ENCODE data around the gene ZNF586.

DNA sequence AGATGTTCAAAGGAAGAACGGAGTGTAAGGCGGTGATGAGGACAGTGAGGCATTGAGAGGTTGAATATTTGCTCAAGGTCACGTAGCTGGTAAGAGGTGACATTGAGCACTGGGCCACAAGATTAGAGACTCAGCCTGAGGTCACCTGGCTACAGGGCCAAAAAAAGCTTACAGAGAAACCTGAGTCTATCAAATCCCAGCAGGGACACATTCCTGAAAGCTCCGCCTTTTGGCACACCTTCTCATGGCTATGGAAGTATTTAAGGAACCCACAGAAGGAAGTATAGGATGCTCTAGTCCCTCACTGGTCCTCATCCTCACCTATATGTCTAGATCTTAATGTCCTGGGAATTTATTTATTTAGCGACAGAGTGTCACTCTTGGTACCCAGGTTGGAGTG, 17.4 kb downstream of the ZNF586 start:
- TF ChIP-seq FOXM1 (IDR thresholded peaks at IDR 0.05; ENCODE audit: borderline replicate concordance) (no peak), ELF4 (IDR thresholded peaks at IDR 0.05) (no peak), SP1 (IDR thresholded peaks at IDR 0.05) (no peak), CTBP1 (IDR thresholded peaks at IDR 0.05; ENCODE audit: borderline replicate concordance) (no peak), TARDBP (IDR thresholded peaks at IDR 0.05) (no peak), LEF1 (IDR thresholded peaks at IDR 0.05; ENCODE audit: borderline replicate concordance) (no peak), FOXK2 (IDR thresholded peaks at IDR 0.05) (no peak), BHLHE40 (IDR thresholded peaks at IDR 0.05; ENCODE audit: borderline replicate concordance) (no peak), NFRKB (IDR thresholded peaks at IDR 0.05) (no peak), ZNF384 (IDR thresholded peaks at IDR 0.05) (no peak), ARNT (IDR thresholded peaks at IDR 0.05) (no peak), HDGF (IDR thresholded peaks at IDR 0.05; ENCODE audit: borderline replicate concordance) (no peak), SUZ12 (IDR thresholded peaks at IDR 0.05) (no peak)

Data from HEK293T (cell line).